ENCODE results near the gene ALDOA. TPM values are rescaled to one million over a fixed set of nuclear protein-coding genes. Genes with fewer than 3 reads are reported as not detected.

The ALDOA gene
- total RNA-seq, 1 donor = 343 TPM

DNA sequence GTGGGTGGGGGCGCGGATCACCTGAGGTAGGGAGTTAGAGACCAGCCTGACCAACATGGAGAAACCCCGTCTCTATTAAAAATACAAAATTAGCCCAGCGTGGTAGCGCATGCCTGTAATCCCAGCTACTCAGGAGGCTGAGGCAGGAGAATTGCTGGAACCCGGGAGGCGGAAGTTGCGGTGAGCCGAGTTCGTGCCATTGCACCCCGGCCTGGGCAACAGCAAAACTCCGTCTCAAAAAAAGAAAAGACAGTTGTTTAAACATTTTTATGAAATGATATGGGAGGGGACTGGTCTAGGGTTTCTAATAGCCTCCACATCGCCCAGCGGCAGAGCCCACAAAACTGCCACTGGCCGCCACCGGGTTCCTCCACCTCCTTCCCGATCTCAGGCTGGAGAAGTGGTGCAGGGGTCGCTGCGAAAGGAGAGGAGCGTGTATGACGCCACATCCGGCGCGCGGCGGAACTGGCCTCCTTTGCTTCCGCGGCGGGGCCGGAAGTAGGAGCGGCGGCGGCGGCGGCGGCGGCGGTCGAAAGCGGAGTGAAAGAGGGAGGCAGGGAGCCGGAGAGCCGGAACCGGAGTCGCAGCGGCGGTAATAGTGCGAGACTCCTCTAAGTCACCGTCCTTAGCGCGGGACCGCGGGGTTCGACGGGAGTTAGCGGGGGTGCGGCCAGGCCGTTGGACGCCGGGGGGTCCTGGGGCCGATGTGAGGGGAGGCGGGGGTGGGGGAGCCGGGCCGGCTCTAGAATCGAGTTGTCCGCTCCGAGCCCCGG, 10.1 kb downstream of the ALDOA start, which contains the start of gene PPP4C:
Gene PPP4C, plus strand, starts transcription at position 492 of the 773 bp plus-strand sequence. CDS start 384 bp downstream, outside the sequence.
- H3K4me3 ChIP-seq (ENCODE audit: low read length) = peak within 1 kb of the TSS; percentile 85
- peaks cover 36% of the 10 kb centered on the region for H3K4me1 ChIP-seq (ENCODE audit: insufficient read depth, low read length)
- H3K9me3 ChIP-seq (ENCODE audit: low read depth, low read length) = no peaks in the 10 kb centered on the region
- no peaks in the 10 kb centered on the region for H3K27me3 ChIP-seq (ENCODE audit: insufficient read depth, low read length)

DNA sequence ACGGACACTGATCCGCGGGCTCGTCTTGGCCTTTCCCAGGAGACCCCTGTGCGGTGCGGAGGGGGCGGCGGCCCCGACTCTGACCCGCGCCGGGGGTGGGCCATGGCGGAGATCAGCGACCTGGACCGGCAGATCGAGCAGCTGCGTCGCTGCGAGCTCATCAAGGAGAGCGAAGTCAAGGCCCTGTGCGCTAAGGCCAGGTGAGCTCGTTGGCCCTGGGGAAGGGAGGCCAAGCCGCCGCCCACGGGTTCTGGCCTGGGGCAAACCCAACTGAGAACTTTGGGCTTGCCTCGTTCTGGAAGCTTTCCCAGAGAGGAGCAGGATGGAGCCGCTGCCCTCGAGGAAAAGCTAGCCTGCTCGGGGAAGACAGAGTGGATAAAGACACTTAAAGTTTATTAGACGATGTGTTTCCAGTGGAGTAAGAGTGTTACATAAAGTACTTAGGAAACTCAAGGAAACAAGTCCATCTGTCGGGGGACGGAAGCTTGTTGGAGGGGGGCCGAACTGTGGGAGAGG, 10.8 kb downstream of the ALDOA start:
- peak overlapping the region; percentile 85 for H3K4me3 ChIP-seq (ENCODE audit: low read length)
- H3K4me1 ChIP-seq (ENCODE audit: insufficient read depth, low read length) = peaks cover 36% of the 10 kb centered on the region
- H3K27me3 ChIP-seq (ENCODE audit: insufficient read depth, low read length) = no peaks in the 10 kb centered on the region

DNA sequence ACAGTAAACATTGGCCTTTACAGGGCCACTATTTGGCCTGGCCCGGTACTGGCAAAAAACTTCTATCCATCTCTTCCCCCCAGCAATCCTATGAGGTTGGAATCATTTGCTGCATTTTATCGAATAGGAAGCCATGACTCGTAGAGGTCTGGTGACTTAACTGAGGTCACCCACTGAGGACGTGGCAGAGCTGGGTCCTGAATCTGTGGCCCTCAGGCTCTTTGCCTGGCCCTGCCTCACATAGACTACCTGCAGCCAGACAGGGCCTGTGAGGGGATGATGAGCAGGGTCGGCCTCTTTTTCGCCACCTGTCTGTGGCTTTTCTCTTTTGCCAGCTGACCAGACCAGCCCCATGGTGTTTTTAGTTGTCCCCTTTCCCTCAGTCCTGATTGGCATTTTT, 12.1 kb downstream of the ALDOA start:
- Histone ChIP-seq H3K4me1 (ENCODE audit: insufficient read depth, low read length) (peaks cover 36% of the 10 kb centered on the region), H3K9me3 (ENCODE audit: low read depth, low read length) (no peaks in the 10 kb centered on the region), H3K4me3 (ENCODE audit: low read length) (no peak overlapping the region), H3K27me3 (ENCODE audit: insufficient read depth, low read length) (no peaks in the 10 kb centered on the region)

More for the DNA sequence above, 10.8 kb downstream of the ALDOA start:
- no peaks in the 10 kb centered on the region for H3K9me3 ChIP-seq (ENCODE audit: low read depth, low read length)

DNA sequence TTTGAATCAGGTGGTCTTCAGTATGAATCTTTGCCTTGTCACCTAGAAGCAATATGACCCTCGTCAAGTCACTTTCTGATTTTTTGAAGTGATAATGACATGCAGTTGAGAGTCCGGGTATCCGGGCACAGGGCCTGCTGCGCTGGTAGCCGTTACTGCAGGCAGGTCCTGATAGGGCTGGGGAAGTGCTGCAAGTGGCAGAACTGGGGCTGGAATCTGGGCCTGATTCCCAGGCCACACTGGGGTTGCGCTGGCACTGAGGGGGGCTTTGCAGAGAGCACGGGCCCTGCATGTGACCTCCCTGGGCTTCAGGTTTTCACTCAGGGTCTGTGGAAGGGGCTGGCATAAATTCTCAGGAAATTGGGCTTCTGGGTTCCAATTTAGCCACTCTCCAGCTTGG, 13.2 kb downstream of the ALDOA start:
- no peaks in the 10 kb centered on the region for H3K27me3 ChIP-seq (ENCODE audit: insufficient read depth, low read length)
- H3K4me3 ChIP-seq (ENCODE audit: low read length) = no peak overlapping the region
- no peaks in the 10 kb centered on the region for H3K9me3 ChIP-seq (ENCODE audit: low read depth, low read length)
- peaks cover 36% of the 10 kb centered on the region for H3K4me1 ChIP-seq (ENCODE audit: insufficient read depth, low read length)

DNA sequence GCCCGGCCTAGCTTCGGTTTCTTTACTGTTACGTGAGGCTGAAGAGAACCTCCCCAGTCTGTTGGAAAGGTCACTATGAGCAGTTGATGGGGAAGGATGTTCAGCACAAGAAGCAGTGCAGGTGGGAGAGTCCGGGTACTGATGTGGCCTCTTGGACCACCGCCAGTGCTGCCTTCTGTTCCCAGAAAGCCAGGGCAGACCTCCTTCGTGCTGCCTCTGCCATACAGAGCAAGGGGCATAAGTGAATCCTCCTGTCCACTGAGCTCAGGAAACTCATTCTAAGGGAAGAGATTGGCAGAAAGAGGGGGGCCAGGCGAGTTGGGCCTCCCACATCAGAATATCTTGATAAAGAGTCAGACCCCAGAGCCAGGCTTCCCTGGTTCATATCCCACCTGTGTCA, 13.9 kb downstream of the ALDOA start:
- H3K4me1 ChIP-seq (ENCODE audit: insufficient read depth, low read length) = peaks cover 36% of the 10 kb centered on the region
- H3K9me3 ChIP-seq (ENCODE audit: low read depth, low read length) = no peaks in the 10 kb centered on the region
- H3K4me3 ChIP-seq (ENCODE audit: low read length) = no peak overlapping the region
- no peaks in the 10 kb centered on the region for H3K27me3 ChIP-seq (ENCODE audit: insufficient read depth, low read length)

DNA sequence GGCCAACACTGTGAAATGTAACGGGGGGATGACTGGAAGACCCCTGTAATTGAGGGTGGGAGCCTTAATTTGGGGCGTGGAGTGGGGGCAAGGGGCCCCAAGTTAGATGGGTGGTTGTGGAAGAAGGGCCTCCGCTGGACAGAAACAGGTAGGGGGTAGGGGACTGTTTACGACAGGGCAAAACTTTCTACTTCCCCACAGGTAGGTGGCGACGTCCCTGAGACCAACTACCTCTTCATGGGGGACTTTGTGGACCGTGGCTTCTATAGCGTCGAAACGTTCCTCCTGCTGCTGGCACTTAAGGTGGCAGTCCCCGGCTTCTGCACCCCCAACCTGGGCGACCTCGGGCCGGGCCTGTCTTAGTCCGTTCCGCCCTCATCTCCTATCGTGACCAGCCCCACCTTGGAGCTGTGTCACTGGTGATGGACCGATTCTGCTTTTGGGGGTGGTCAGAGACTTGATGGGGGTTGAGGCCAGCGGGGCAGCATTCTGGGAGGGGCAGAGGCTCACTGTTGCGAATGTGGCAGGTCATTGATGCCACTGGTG, 17.1 kb downstream of the ALDOA start:
- Histone ChIP-seq H3K4me3 (ENCODE audit: low read length) (no peak overlapping the region), H3K9me3 (ENCODE audit: low read depth, low read length) (no peaks in the 10 kb centered on the region), H3K27me3 (ENCODE audit: insufficient read depth, low read length) (no peaks in the 10 kb centered on the region), H3K4me1 (ENCODE audit: insufficient read depth, low read length) (peaks cover 25% of the 10 kb centered on the region)

DNA sequence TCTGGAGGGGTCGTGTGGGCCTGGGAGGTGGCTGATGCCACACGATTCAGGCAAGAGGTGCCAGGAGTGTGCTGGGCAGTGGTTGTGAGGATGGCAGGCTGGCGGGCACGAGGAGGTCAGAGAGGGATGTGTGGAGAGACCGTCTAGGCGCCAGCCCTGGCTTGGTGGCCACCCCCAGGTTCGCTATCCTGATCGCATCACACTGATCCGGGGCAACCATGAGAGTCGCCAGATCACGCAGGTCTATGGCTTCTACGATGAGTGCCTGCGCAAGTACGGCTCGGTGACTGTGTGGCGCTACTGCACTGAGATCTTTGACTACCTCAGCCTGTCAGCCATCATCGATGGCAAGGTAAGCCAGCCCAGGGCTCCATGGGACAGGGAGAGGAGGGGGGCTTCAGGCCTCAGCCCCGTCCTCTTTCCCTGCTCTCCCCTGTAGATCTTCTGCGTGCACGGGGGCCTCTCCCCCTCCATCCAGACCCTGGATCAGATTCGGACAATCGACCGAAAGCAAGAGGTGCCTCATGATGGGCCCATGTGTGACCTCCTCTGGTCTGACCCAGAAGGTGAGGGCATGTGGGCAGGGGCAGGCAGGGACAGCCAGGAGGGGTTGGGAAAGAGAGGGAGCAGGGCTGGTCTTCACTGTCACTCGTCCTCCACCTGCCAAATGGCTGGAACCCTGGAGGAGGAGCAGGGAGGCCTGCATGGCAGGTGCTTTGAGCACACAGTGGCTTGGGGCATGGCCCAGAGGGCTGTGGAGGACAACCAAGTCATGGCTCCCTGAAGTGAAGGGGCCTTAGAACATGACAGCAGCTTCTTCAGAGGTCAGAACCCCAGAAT, 17.9 kb downstream of the ALDOA start:
- peaks cover 25% of the 10 kb centered on the region for H3K4me1 ChIP-seq (ENCODE audit: insufficient read depth, low read length)
- H3K9me3 ChIP-seq (ENCODE audit: low read depth, low read length) = no peaks in the 10 kb centered on the region
- H3K27me3 ChIP-seq (ENCODE audit: insufficient read depth, low read length) = no peaks in the 10 kb centered on the region
- no peak overlapping the region for H3K4me3 ChIP-seq (ENCODE audit: low read length)

DNA sequence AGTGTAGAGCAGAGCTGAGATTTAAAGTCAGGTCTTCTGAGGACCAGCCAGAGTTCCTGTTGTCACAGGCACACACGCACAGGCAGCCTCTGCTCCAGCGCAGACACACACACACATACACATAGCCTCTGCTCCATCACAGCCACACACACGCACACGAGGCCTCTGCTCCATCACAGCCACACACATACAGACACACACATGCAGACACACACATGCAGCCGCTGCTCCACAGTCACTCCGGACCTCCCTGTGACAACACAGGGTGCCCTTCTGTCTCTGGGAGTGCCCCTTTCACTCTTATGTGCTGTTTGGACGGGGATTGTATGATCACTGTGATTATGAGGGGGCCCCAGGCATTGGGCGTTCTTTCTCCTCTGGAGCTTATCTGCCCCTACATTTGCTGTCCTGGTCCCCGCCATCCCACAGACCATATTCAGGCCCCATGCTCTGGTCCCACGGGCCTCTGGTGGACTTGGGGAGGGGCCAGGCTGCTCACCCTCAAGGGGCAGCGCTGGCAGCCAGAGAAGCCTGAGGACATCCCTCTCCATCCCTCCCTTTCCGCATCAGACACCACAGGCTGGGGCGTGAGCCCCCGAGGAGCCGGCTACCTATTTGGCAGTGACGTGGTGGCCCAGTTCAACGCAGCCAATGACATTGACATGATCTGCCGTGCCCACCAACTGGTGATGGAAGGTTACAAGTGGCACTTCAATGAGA, 18.7 kb downstream of the ALDOA start:
- Histone ChIP-seq H3K4me3 (ENCODE audit: low read length) (no peak overlapping the region), H3K27me3 (ENCODE audit: insufficient read depth, low read length) (no peaks in the 10 kb centered on the region), H3K9me3 (ENCODE audit: low read depth, low read length) (no peaks in the 10 kb centered on the region), H3K4me1 (ENCODE audit: insufficient read depth, low read length) (peaks cover 27% of the 10 kb centered on the region)

DNA sequence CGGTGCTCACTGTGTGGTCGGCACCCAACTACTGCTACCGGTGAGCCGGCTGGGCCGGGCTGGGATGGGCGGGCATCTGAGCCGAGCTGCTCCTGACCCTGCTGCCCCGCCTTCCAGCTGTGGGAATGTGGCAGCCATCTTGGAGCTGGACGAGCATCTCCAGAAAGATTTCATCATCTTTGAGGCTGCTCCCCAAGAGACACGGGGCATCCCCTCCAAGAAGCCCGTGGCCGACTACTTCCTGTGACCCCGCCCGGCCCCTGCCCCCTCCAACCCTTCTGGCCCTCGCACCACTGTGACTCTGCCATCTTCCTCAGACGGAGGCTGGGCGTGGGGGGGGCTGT, 19.2 kb downstream of the ALDOA start:
- Histone ChIP-seq H3K9me3 (ENCODE audit: low read depth, low read length) (no peaks in the 10 kb centered on the region), H3K4me1 (ENCODE audit: insufficient read depth, low read length) (peaks cover 33% of the 10 kb centered on the region), H3K27me3 (ENCODE audit: insufficient read depth, low read length) (no peaks in the 10 kb centered on the region), H3K4me3 (ENCODE audit: low read length) (no peak overlapping the region)

DNA sequence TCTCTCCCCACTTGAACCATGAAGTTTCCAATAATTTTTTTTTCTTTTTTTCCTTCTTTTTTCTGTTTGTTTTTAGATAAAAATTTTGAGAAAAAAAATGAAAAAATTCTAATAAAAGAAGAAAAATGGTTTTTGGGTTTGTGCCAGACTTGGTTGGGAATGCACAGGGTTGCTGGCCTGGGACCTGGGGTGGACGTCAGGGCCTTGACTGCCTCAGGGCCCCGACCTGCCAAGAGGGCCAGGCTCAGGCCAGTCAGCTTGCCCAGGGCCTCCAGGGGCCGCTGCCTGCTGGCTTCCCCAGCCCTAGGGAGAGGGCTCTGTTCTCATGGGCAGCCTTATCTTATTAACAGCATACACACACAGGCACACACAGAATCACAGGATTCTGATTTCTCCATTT, 19.7 kb downstream of the ALDOA start:
- H3K9me3 ChIP-seq (ENCODE audit: low read depth, low read length) = no peaks in the 10 kb centered on the region
- H3K27me3 ChIP-seq (ENCODE audit: insufficient read depth, low read length) = no peaks in the 10 kb centered on the region
- H3K4me3 ChIP-seq (ENCODE audit: low read length) = no peak overlapping the region
- H3K4me1 ChIP-seq (ENCODE audit: insufficient read depth, low read length) = peaks cover 37% of the 10 kb centered on the region

DNA sequence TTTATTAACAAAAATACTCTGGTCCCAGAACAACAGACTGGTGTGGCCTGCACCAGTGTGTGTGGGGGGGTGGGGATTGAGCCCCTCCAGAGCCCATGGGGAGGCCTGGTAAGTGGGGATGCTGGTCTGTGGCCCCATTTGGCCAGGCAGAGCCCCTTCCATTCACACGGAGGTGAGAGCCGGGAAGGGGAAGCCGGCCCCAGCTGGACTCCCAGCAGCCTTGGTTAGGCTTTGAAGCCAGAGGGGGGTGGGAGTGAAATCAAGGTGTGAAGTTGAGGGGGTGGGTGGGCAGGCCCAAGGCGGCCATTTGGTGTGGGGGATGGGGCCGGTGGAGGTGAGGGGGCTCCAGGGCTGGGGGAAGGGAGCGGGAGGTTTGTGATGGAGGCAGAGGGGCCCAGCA, 20.3 kb downstream of the ALDOA start:
- Histone ChIP-seq H3K27me3 (ENCODE audit: insufficient read depth, low read length) (no peaks in the 10 kb centered on the region), H3K9me3 (ENCODE audit: low read depth, low read length) (no peaks in the 10 kb centered on the region), H3K4me1 (ENCODE audit: insufficient read depth, low read length) (peaks cover 43% of the 10 kb centered on the region), H3K4me3 (ENCODE audit: low read length) (no peak overlapping the region)

DNA sequence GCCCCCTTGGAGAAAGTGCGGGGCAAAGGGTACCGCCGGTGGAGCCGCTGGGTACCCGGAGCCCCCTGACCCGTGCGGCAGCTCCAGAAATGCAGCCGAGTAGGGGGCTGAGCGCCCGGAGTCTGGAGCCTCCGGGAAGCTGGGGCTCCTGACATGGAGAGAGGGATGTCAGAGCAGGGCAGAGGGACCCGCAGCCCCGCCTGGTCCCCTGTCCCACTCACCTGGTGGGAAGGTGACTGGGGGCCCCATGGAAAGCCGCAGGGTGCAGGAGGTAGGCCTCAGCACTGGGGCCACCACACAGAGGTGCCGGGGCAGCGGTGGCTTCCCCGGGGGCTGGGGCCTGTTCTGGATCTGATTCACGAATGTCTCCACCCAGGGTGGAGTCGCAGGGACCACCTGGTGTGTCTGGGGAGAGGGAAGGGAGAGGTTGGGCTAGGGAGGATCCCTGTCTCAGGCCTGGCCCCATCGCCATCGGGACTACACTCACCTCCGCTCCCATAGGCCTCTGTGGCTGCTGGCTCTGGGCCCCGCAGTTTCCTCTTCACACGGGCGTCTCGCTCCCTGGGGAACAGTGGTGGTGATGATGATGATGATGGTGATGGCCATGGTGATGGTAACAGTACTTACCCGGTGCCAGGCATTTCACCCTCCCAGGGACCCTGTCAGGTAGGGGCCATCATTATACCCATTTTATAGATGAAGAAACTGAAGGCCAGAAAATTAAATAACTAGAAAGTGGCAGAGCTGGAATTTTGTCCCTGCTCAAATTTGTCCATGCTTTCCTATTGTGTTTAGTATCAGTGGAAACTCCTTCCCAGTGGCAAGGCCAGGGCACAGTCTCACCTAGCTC, 21.0 kb downstream of the ALDOA start:
- H3K4me3 ChIP-seq (ENCODE audit: low read length) = no peak overlapping the region
- no peaks in the 10 kb centered on the region for H3K27me3 ChIP-seq (ENCODE audit: insufficient read depth, low read length)
- H3K4me1 ChIP-seq (ENCODE audit: insufficient read depth, low read length) = peaks cover 50% of the 10 kb centered on the region
- H3K9me3 ChIP-seq (ENCODE audit: low read depth, low read length) = no peaks in the 10 kb centered on the region

DNA sequence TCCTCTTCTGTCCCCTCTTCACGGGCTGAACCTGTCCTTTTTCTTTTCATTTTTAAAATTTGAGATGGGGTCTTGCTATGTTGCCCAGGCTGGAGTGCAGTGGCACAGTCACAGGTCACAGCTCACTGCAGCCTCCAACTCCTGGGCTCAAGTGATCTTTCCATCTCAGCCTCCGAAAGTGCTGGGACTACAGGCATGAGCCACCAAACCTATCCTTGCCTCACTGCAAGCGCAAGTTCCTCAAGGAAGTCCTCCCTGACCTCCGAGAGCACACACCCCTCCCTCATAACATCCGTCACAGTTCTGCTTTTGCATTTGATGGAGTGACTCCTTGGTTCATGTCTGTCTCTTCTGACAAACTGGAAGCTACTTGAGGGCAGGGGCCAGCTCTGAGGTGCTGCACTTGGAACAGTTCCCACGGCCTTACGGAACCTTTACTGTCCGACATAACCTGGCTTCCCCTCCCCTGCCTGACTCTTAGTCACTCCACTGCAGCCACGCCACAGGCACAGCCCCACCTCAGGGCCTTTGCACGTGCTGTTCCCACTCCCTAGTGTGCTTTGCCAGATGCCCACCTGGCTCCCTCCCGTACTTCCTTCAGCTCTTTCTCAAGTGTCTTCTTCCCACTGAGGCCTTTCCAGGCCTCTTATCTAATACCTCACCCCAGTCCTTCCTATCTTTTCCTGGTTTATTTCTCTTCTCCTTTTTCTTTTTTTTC, 21.8 kb downstream of the ALDOA start:
- Histone ChIP-seq H3K27me3 (ENCODE audit: insufficient read depth, low read length) (no peaks in the 10 kb centered on the region), H3K4me3 (ENCODE audit: low read length) (no peak overlapping the region), H3K9me3 (ENCODE audit: low read depth, low read length) (no peaks in the 10 kb centered on the region), H3K4me1 (ENCODE audit: insufficient read depth, low read length) (peaks cover 56% of the 10 kb centered on the region)

Measured in mononuclear cell (primary cell).